ENCODE data around the gene DCLRE1A.

Gene DCLRE1A

GRCh38 chr10:113791691-113792090 is 62.2 kb downstream of the DCLRE1A start:
- no peak overlapping the region for H3K4me3 ChIP-seq (ENCODE audit: extremely low read depth, insufficient read depth, low read length, poor library complexity, severe bottlenecking)
- no peak overlapping the region for H3K27ac ChIP-seq (ENCODE audit: low read depth, low read length, severe bottlenecking)
- no peaks in the 10 kb centered on the region for H3K9me3 ChIP-seq (ENCODE audit: control insufficient read depth, low read length)
- 70% methylated on average over 2 of the region's 2 CpGs; no CpG with 5 or more reads in 1 of the 2 experiments for WGBS, 2 experiments (ENCODE audit: insufficient coverage in 2 of 2)
- no peaks in the 10 kb centered on the region for H3K4me1 ChIP-seq (ENCODE audit: control insufficient read depth, insufficient read depth, low read length, poor library complexity, severe bottlenecking)
- no peaks in the 10 kb centered on the region for H3K36me3 ChIP-seq (ENCODE audit: control insufficient read depth, insufficient read depth, low read length)

- Histone ChIP-seq H3K27ac (ENCODE audit: low read depth, low read length, severe bottlenecking) (peak overlapping the region; percentile 6), H3K36me3 (ENCODE audit: control insufficient read depth, insufficient read depth, low read length) (no peaks in the 10 kb centered on the region), H3K9me3 (ENCODE audit: control insufficient read depth, low read length) (no peaks in the 10 kb centered on the region), H3K4me1 (ENCODE audit: control insufficient read depth, insufficient read depth, low read length, poor library complexity, severe bottlenecking) (no peaks in the 10 kb centered on the region), H3K4me3 (ENCODE audit: extremely low read depth, insufficient read depth, low read length, poor library complexity, severe bottlenecking) (no peak overlapping the region)
- 79 to 81% methylated on average over 7 of the region's 9 CpGs for WGBS, 2 experiments (ENCODE audit: insufficient coverage in 2 of 2)
These were observed 65.2 kb downstream of the DCLRE1A start for GRCh38 chr10:113788604-113789083.

Data from mesodermal cell (in vitro differentiated cells).